ENCODE data around the gene SCP2.

Gene SCP2, protein sequence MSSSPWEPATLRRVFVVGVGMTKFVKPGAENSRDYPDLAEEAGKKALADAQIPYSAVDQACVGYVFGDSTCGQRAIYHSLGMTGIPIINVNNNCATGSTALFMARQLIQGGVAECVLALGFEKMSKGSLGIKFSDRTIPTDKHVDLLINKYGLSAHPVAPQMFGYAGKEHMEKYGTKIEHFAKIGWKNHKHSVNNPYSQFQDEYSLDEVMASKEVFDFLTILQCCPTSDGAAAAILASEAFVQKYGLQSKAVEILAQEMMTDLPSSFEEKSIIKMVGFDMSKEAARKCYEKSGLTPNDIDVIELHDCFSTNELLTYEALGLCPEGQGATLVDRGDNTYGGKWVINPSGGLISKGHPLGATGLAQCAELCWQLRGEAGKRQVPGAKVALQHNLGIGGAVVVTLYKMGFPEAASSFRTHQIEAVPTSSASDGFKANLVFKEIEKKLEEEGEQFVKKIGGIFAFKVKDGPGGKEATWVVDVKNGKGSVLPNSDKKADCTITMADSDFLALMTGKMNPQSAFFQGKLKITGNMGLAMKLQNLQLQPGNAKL

DNA sequence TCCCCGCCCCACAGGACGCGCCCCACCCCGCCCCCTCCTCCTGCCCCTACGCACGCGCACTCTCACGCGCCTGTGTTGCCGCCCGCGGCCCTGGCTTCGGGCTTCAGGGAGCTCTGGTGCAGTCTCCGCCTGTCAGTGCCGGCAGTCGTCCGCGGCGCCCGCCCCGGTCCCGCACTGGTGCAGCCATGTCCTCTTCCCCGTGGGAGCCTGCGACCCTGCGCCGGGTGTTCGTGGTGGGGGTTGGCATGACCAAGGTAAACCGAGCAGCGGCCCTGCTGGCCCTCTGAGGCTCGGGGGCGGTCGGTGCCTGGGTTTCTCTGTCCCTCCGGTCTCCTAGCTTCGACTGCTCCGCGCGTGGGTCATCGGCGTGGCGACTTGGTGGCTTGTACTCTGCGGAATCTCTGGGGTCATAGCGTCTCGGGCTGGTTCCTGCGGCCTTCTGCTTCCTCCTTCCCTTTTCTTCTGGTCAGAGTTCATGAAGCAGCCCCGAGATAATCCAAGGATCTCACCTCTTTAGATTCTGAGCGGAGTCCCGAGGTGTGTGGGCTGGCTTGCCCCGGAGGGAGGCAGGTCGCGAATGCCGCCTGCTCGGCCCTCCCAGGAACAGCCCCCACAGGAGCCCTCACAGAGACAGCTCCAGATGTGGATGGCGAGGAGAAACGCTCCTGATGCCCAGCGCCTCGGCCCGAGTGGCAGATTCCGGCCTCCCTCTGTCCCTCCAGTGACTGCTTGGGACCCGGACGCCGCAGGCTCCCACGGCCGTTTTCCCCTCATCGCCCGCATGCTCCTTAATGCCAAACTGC lies at the start of gene SCP2:
Gene SCP2, plus strand, starts transcription at position 65 of the 803 bp plus-strand sequence. Its CDS starts 121 bp downstream, at position 186.
- peak; percentile 67 for DNase-seq

DNA sequence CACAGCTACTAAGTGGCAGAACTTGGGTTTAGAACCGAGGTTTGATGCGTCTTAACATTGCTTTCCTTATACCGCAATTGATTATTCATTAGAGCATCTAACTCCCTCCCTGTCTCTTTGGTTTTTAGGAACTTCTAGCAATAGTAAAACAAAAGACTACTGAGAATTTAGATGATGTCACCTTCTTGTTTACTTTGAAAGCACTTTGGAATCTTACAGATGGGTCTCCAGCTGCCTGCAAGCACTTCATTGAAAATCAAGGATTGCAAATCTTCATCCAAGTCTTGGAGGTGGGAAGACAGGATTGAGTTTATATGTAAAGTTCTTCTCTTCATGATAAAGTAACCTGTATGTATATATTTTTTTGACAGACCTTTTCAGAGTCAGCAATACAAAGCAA lies 49.5 kb upstream of the SCP2 start:
- DNase-seq: no peak

DNA sequence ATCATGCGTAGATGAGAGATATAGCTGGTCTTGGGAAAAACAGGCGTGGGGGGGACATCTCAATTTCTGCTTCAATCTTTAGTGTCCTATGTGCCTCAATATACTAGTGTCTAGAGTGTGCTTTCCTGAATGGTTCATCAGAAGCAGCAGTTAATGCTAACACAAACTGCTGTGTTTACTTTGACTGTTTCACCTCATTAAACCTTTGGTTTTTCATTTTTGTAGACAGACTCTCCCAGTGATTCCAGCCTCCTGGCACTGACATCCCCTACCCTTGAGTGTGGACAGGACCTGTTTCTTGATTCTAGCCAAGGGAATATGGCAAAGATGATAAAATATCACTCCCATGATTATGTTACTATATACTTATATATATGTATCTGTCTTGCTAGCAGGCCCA lies 46.9 kb upstream of the SCP2 start:
- no peak for DNase-seq

DNA sequence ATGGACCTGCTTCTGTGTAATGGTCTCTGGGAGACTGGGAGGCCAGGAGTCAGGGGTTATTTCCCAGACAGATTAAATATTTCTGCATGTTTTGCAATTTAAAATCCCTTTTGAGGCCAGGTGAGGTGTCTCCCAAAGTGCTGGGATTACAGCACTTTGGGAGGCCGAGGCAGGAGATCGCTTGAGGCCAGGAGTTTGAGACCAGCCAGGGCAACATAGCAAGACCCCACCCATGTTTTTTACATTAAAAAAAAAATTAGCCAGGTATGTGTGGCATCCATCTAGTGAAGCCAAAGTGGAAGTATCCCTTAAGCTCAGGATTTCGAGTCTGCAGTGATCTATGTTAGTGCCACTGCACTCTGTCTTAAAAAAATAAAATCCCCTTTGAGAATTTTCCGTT lies 39.6 kb upstream of the SCP2 start:
- DNase-seq: no peak

DNA sequence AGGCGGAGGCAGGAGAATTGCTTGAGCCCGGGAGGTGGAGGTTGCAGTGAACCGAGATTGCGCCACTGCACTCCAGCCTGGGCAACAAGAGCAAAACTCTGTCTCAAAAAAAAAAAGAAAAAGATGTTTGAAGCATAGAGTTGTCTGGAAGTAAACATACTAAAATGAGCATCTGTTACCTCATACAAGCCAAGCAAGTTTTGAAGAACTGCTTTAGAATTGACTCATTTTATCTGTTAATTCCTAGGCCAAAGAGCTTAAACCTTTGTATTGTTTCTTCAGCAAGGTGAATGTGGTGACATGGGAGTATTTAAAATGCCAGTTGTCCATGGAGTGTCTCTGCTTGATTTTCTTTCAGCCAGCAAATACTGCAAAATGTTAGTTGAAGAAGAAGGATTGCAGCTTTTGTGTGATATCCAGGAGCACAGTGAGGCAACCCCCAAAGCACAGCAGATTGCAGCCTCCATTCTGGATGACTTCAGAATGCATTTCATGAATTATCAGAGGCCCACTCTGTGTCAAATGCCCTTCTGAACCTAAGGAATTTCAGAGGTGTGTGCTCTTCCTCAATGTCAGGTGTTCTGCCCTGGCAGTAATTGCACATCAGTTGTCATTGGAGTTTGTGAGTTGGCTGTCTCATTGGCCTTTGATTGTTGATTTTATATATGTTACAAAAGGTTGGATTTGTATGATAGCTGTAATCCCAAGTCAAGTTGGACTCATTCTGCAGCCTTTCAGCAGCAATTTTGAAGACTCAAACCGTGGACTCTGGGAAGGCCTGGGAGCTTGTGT lies 34.5 kb upstream of the SCP2 start:
- no peak for DNase-seq

DNA sequence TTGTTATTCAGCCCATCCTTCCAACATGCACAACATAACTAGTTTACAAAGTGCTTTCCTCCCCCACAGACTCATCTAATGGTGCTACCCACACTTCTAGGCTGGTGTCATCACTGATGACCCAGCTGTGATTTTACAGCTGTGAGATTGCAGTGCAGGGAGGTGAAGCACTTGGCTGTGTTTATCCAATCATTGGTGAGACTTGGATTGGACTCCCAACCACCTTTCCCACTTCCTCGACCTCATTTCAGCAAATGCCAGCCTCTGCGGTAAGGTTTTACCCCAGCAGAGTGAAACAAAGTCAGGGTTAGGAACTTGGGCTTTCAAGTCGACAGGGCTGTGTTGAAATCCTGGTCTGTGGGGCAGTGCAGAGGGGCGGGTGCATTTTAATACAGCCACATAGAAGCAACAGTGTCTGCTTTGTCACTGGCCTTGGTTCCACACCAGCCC lies 27.6 kb upstream of the SCP2 start:
- no peak for DNase-seq

DNA sequence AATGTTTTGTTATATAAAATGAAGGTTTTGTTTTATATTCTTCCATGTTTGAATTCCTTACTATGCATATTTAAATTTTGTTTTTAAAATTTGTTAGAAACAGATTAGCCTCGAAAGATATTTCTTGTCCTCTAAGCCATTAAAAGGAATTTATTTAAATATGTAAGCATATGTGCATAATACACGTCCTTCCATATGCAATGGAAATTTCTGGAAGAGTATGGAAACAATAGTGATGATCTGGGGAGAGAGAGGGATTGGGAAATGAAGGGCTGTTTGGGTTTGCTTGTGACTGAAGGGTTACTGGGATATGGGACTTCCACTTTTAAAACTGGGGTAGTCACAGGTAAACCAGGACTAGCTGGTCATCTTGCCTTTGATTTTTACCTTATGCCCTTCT lies 26.7 kb upstream of the SCP2 start:
- DNase-seq: no peak

DNA sequence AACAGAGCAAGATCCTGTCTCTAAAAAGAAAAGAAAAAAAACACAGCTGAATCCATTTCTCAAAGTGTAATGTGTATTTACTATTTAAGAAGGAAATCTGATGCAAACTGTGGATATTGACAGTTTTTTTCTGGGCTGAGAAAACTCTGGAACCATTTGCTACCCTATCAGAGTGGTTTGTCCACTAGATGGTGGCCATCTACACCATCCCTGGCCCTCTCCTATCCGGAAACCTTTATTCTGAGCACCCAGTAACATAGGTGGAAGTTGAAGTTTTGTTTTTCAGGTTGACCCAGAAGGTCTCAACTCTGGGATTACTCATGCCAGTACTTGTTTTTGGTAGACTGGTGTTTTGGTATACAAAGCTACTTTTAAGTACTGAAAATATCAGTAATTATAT lies 25.7 kb upstream of the SCP2 start:
- DNase-seq: no peak

DNA sequence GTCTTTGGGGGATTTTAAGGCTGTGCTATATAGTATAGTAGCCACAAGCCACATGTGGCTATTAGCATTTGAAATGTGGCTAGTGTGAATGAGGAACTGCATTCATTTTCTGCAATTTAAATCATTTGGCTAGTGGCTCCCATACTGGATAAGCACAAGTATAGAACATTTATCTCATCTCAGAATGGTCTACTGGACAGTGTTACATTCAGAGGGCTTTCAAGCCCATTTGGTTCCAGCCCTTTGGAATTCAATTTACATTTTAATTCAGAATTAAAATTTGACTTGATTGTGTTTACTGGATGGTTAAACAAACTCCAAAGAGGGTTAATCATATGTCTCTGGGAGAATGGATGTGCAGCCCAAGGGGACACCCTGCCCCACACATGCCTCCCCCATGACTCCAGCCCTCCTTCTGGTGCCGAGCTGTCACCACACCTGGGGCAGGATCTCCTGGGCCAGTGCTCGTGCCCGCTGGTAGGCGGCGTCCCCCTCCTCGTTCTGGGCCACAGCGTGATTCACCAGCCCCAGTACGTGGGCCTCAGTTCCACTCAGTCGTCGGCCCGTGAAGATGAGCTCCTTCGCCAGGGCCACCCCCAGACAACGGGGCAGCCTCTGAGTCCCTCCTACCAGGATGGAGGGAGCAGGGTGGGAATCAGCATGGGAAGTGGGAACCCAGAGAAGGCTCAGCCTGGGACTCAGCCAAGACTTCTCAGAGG lies 22.7 kb upstream of the SCP2 start:
- DNase-seq: no peak

DNA sequence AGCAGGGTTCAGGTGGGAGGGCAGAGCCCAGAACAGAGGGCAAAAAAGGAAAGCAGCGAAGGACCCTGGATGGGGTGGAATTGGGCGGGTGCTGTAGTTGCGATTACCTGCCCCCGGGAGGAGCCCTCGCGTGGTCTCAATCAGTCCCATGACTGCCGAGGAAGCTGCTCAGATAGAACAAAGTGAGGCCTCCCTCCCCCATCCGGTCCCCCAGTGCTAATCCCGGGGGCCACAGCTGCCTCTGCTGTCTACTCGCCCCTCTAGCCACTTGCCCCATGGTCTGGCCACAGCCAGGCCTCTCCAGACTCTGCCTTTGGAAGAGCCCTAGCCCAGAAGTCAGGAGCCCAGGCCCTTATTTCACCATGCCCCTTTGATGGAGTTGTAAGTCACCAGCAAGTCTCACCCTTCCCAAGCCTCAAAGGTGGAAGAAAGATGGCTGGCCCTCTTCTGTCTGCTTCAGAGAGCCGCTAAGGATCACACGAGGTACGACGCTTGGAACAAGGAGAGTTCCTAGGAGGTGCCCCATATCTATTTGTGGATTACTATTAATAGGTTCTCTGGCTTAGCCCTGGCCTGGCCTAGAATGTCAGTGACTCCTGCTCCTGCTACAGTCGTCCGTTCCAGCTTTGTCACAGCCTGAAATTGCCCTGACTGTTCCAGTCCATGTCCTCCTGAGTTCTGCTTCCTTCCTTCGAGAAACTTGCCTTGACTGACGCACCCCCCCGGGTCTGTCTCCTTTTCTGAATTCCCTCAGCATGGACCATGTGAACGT lies 22.0 kb upstream of the SCP2 start:
- DNase-seq: no peak

DNA sequence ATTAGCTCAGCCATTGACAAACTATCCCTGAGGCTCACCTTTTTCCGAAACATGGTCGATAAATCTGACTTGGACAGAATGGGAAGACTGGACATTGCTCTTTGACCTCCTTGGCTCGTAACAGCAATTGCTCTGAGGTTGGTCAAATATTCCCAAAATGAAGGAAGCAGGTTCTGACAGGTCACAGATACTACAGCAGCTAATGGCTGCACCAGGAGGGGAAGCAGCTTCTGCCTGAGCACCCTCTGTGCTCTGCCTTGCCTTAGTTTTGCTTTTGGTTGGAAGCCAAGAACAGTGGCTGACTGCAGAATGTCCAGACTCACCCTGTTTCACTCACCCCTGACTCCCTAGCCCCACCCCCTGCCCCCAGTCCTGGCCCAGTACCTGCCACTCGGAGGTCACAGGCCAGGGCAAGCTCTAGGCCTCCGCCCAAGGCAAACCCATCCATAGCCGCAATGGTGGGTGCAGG lies 20.9 kb upstream of the SCP2 start:
- no peak for DNase-seq

DNA sequence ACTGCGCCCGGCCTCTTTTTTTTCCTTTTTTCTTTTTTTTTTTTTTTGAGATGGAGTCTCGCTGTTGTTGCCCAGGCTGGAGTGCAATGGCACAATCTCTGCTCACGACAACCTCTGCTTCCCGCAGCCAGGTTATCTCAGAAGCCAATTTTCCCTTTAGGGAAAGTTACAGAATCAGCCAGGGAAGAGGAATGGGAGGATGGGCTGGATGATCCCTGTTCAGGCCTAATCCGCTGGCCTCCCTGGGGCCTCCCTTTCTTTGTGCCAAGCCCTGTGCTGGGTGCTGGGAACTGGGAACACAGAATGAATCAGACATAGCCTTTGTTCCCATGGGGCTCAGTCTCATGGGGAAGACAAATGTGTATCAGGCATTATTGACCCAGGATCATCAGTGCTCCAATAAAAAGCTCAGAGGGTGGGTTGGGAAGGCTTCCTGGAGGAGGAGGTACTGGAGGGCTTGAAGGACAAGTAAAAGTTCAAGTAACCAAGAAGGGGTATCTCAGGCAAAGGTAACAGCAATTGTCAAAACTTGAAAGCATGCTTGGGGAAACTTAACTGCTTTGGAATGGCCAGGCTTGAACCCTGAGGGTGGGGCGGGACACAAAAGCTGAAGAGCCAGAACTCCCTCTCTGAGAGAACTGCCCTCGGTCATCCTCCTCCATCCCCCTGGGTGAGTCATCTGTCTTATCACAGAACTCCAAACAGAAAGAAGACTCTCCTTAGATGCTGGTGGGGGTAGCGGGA lies 19.8 kb upstream of the SCP2 start:
- DNase-seq: no peak

DNA sequence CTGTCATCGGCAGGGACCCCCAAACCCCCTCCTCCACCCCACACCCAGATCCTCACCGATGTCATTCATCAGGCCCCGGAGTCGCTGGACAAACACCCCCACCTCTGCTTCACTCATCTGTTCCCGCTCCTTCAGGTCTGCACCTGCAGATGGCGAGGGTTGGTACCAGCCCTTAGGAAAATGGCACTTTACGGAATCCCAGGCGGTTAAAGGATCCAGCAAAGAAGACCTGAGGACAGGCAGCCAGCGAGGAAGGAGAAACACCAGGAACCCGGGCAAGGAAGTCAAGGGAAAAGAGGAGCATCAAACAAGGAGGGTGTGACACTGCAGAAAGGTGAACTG lies 19.3 kb upstream of the SCP2 start:
- no peak for DNase-seq

DNA sequence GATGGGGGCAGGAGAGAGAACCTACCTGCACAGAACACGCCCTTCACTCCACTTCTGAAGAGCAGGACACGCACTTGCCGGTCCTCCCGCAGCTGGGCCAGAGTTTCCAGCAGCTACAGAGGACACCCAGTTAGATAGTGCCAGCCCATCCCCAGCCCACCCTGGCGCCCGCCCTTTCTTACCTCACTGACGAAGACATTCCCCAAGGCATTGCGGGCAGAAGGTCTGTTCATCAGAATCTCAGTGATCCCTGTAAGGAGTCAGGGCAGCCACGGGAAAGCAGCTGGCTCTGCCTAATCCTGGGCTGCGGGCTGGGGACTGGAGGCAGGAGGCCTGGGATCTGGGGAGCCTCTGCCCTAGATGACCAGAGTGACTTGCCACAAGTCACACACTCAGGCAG lies 15.5 kb upstream of the SCP2 start:
- no peak for DNase-seq

DNA sequence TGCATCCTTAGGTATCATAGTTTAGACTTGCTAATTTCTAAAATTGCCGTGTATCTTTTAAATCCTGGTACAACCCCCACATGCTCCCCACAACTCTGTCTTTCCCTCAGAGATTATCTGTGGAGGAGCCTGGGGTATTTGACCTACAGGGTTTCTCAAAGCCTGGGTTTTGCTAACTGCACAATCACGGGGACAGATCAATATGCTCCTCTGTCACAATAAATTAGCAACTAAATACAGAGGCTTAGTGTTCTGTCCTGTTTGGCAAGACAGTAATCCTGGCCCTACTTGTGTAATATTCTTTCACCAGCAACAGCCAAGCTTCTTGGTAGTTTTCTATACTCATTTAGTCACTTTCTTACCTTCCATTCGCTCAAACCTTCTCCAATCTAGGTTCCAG lies 14.1 kb upstream of the SCP2 start:
- DNase-seq: no peak

DNA sequence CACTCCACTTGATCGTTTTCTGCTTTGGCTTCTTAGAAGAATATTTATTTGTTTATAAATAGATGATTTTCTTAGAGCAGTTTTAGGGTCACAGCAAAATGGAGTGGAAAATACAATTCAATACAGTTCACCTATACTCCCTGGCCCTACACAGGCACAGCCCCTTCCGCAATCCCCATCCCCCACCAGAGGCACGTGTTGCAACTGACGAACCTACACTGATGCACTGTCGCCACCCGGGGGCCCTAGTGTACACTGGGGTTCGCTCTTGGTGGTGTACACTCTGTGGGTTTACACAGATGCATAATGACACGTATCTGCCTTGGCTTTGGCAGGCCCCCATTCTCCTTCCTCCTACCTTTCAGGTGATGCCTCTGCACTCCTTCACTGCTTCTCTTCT lies 13.5 kb upstream of the SCP2 start:
- no peak for DNase-seq

DNA sequence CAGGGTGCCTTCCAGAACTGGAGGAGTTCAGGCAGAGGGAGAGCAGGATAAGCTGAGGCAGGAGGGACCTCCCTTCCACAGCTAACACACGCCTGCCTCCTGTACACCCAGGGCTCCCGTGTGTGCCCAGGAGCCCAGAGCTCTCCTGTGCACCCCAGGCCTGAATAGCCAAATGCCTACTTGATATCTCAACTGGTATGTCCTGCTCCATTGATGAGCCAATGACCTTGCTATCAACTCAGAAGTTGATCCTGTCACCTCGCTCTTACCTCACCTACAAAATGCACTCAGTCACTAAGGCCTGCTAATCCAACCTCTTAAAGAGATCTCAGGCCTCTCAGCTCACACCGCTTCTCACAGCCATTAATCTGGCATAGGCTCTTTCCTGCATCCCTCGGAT lies 12.6 kb upstream of the SCP2 start:
- no peak for DNase-seq

DNA sequence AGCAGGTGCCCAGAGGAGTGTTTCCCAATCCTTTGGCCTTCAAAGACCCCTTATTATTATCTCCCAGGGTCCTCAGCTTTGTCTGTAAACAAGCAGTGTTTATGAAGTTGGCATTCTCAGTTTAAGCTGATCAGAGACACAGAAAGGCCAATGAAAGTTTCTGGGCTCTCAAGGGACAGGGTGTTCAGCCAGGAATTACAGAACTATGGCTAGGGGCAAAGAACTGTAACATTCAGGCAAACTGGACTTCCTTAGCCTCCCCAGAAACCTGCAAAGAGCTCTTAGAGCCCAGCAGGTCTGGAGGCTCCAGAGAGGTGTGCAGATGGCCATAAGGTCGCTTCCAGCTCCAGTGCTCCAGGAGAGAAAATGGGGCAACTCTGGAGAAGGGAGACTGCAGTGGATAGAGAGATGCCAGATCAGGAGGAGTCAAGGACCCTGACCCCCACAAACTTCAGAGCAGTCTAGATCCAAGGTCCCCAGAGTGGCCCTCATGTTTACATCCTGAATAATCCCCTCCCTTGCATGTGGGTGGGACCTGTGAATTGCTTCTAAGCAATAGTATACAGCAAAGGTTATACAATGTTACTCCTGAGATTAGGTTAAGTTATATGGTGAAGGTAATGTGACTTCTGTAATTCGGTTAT lies 11.7 kb upstream of the SCP2 start:
- DNase-seq: no peak

DNA sequence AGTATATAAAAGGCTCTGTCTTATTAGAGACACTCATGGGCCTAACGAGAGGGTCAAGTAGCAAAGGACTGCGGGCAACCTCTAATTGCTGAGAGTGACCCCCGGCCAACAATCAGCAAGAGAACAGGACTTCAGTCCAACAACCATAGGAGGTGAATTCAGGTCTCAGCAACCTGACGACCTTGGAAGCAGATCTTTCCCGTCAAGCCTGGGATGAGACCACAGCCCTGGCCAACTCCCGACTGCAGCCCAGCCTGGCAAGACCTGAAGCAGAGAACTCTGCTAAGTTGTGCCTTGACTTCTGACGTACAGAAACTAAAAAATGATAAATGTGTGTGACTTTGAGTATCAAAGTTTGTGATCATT lies 11.2 kb upstream of the SCP2 start:
- DNase-seq: no peak

DNA sequence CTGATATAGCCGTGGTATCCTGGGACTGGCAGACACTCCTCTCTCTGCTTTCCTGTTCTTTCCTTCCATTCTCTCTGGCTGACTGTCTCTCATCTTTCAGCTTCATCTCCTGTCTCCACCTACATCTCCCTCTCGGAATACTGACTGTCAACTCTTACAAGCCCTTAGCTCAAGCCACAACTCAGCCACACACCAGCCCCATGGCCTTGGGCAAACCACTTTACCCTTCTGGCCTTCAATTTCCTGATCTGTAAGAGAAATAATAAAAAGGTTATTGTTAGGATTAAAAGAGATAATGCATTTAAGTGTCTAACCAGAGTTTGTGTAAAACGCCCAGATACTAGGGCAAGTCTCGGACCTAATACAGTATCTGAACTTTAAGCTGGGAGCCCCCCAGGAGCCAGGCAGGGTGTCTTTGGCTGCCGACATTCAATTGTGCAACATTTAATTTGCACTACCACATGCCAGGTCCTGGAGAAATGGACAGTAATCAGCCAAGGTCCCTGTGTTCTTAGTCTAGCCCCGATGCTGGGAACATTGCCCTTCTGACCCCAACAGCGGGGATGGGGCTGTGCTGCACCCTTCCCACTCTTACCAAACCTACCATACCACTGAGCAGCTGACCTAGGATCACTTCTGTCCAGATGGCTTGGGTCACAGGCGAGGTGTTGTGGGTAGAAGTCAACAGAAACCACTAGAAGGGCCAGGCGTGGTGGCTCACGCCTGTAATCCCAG lies 10.7 kb upstream of the SCP2 start:
- DNase-seq: no peak
